NCI-H446 (cell line): ENCODE results near the gene CC2D2B.
"Not testable (repeated sequence)": the region's sequence is repeated elsewhere in the genome, so short reads cannot be mapped to it uniquely, and the experiment has no call there.

Experiments
- DNase-seq, 2 experiments: peaks; one replicate each; lab custom pipeline; 2025; lab: John Stamatoyannopoulos, UW

Gene CC2D2B

DNA sequence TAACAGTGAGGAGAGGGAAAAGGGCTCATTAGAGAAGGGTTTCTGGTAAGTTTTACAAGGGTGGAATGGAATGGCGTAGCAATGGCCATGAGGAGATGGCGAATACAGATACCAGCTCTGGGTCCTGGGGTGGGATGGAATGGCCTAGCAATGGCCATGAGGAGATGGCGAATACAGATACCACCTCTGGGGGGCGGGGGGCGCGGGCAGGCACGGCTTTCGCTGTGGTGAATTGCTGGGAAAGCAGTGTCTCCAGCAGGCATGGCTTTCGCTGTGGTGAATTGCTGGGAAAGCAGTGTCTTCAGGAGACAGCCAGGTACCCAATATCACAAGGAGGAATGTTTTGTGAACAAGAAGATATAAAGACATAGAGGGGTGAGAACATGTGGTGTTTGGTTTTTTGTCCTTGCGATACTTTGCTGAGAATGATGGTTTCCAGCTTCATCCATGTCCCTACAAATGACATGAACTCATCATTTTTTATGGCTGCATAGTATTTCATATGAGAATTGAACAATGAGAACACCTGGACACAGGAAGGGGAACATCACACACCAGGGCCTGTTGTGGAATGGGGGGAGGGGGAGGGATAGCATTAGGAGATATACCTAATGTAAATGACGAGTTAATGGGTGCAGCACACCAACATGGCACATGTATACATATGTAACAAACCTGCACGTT lies 1.7 kb upstream of the CC2D2B start:
- not testable (repeated sequence) for DNase-seq

DNA sequence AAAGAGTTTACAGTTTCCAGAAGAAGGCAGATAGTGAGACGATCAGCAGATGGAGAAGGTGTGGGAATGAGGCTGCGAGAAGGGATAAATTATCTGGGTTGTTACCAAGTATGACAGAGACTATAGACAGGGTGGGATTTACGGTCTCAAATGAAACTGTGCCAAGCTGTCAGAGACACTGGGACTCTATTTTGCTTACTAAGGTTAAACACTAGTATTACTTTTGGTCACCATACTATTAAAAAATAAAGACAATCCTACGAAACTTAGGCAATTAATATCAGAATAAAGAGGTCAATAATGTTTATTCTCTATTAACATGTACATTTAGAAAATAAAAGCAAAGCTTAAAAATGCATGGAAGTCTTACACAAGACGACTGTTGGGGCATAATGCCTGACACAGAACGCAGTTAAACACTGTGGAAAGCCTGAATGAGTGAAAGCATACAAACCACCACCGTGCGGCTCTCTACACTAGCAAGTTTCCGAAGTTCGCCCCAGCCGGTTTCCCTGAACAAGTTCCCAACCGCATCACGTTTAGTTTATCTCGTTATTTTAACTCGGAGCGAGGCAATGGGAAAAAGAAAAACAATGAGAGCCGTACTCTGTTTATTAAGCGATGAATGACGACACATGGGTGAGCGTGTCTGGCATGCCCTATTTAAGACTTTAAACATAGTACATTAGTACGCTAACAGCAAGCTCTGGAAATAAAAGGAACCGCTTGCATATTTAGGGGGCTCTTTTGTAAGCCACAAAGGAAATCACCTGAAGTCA lies 909 bp upstream of the CC2D2B start:
- DNase-seq: peak; percentile 1 to 22

DNA sequence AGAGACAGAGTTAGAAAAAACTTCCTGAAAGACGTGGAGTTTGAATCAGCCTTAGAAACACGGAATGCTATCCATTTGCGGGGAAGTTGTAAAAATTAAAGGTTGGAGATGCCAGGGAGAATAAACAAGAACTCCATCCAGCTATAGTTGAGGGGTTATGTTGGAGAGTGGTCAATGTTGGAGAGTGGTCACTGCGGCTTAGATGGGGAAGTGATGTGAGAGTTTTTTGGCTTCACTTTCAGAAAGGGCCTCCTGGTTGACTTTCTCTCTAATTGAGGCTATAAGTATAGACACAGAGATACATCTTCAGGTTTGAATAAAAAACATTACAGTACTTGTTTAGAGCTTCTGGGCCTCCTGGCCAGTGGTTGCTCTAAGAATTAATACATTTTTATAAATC lies 675 bp downstream of the CC2D2B start:
- no peak for DNase-seq

DNA sequence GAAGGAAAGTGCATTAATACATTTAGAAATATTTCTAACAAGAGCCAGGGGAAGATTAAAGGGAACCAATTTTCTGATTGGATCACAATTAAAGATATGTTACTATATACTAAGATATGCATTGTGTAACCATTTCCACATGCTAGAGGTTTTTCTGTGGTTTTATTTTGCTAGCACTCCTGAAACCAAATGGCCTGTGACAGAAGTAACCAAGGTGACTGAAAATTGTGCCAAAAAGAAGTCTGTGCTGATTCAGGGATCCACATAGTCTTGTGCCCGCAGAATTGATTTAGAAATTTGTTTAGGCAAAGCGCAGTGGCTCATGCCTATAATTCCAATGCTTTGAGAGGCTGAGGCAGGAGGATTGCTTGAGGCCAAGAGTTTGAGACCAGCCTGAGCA lies 1.8 kb downstream of the CC2D2B start:
- no peak for DNase-seq

DNA sequence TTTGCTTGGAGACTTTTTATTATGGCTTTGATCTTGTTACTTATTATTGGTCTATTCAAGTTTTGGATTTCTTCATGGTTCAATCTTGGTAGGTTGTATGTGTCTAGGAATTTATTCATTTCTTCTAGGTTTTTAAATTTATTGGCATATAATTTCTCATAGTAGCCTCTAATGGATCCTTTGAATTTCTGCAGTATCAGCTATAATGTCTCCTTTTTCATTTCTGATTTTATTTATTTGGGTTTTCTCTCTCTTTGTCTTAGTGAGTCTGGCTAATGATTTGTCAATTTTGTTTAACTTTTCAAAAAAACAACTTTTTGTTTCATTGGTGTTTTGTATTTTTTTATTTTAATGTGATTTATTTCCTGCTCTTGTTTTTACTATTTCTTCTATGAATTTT lies 8.3 kb downstream of the CC2D2B start:
- DNase-seq: not testable (repeated sequence)

DNA sequence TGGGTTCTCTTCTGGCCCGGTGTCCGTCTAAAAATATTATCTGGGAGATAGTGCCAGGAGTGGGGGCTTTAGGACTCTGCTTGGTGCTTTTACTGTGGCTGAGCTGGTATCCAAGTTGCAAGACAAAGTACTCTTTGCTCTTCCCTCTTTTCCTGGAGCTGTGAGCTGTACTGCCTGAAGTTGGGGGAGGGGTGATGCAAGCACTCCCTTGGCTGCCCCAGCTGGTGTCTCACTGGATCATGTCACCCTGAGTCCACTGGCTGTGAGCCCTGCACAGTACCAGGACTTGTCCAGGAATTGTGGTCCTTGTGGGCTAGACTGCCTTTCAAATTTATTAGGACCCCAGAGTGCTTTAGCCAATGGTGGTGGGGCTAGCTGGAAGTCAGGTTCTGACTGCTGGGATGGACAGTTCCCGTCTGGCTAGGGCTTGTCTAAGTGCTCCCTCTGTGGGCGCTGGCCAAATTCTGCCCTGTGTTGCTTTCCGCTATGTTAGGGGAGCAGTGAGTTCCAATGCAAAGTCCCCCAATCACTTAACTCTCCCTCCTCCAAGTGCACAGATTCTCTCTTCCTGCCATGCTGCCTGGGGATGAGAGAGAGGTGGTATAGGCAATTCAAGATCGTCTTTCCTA lies 13.1 kb downstream of the CC2D2B start:
- no peak for DNase-seq

DNA sequence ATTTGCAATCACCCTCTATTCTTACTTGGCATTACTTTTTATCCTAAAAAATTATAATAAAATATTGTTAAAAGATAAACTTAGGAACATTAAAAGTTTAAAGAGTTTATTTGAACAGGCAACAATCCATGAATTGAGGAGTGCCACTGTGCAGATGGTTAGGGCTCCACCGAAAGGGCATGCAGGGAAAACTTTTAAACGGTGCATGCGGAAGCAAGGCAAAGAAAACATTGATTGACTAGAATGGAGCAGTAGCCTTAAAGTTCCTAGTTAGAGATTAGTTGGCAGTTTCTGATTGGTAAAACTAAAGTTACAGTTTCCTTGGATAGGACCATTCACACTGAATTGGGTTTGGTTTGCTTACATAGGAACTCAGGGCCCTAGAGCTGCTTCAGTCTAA lies 17.3 kb downstream of the CC2D2B start:
- no peak for DNase-seq

DNA sequence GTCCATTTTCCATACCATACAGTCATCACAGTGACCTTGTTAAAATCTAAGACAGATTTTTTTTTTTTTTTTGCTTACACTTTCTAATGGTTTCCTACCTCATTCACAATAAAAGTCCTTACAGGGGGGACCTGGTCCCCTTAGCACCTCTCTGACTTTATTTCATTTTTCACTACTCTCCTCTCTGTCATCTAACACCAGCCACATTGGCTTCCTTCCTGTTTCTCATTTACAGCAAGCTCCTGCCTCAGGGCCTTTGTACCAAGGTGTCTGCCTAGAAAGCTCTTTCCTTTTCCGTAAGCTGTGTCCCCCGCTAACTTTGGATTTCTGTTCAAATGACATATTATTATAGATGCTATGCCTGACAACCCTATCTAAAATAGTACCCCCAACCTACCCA lies 27.7 kb downstream of the CC2D2B start:
- DNase-seq: no peak

DNA sequence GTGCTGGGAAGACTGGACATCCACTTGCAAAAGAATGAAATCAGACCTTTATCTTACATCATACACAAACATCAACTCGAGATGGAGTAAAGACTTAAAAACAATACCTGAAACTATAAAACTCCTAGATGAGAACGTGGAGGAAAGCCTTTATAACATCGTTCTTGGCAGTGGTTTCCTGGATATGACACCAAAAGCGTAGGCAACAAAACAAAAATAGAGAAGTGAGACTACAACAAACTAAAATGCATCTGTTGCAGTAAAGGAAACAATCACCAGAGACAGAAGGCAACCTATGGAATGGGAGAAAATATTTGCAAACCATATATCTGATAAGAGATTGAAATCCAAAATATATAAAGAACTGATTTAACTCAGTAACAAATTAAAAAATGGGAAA lies 33.3 kb downstream of the CC2D2B start:
- no peak for DNase-seq

DNA sequence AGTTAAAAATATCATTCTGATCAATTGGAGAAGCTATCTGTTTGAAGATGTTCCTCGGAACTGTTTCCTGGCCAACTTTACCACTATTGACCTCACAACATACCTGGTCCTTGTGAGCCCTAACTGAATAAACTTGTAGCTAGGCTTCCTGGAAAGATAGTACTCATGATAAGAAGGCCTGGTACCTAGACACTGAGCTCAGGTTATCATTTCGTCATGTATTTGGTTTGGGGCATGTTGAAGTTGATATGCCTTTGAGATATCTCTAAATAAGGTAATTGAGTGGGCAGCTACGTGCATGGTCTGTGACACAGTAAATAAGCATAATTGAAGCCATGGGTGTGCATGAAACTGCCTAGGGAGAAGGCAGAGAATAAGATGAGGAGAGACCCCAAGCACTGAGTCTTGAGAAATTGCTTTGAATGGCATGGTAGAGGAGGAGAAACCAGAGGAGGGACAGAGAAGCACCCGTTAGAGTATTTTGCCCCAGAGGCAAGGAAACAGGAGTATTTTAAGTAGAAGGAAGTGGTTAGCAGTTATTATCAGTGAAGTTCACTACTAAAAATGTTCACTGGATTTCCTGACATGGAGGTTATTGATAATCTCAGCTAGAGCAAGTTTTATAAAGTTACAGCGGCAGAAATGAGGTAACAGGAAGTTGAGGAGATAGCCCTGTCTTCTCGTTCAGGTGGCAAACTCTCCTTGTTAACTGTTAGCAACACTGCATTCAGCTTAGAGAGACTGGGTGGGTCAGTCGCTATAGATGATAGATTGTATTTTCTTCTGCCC lies 55.6 kb downstream of the CC2D2B start:
- no peak for DNase-seq

DNA sequence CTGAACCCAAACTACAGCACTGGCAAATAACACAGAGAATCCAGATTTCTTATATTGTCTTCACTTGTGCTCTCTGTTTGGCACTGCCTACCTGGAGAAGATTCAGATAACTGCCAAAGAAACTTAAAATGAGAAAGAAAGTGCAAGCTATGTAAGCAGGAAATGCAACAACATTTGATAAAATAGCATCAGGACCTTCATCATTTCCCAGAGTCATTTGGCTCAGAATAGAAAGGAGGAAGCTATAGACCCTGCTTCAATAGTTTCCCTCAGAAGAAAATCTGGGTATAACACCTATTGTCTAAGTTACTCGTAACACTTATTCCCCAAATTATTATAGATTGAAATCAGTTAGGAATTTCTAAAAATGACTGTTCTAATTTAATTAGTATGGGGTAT lies 56.2 kb downstream of the CC2D2B start:
- no peak for DNase-seq

DNA sequence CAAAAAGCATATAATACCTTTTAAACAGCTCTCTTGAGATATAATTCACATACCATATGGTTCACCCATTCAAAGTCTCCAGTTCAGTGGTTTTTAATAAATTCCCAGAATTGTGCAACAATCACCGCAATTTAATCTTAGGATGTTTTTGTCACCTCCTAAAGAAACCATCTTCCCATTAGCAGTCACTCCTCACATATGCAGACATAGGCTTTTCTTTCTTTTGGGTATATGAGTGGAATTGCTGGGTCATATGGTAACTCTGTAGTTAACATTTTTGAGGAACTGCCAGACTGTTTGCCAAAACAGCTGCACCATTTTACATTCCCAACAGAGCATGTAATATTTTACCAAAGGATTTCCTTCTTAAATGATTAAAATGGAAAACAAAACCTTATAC lies 57.0 kb downstream of the CC2D2B start:
- no peak for DNase-seq

DNA sequence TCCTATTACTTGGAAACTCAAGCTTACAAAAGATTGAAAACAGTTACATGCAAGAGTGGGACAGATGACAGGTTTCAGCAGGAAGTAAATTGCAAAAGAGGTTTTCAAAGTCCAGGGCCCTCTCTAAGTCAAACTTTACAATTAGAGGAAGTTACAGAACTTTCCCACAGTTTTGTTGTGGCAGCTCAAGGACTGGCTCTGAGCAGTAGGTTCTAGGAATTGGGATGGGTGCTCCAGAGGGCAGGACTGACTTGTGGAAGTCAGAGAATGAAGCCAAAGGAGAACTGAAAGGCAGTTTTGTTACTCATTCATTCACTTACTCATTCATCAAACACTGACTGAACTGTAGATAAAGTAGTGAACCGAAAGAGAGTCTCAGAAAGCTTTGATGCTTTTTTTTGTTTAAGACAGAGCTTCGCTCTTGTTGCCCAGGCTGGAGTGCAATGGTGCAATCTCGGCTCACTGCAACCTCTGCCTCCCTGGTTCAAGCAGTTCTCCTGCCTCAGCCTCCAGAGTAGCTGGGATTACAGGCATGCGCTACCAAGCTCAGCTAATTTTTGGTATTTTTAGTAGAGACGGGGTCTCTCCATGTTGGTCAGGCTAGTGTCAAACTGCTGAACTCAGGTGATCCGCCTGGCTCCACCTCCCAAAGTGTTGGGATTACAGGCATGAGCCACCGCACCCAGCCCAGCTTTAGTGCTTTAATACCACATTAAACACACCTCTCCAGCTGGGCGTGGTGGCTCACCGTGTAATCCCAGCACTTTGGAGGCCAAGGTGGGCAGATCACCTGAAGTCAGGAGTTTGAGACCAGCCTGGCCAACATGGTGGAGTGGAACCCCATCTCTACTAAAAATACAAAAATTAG lies 68.8 kb downstream of the CC2D2B start:
- no peak for DNase-seq

DNA sequence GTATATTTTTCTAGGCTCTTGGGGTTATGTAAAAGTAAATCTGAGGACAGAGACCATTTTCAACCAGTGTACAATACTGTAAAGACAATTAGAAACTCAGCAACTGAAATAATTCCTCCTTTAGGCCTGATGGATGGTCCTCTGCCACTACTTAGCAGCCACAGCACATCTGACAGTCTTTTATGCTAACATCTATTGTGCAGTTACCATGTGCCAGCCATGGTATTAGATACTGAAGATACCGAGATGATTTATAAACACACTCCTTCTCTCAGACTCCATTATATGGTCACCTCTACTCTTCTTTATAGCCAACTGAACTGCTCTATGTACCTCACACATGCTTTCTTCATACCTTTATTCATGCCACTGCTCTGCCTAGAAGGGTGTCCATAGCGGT lies 74.4 kb downstream of the CC2D2B start:
- no peak for DNase-seq

DNA sequence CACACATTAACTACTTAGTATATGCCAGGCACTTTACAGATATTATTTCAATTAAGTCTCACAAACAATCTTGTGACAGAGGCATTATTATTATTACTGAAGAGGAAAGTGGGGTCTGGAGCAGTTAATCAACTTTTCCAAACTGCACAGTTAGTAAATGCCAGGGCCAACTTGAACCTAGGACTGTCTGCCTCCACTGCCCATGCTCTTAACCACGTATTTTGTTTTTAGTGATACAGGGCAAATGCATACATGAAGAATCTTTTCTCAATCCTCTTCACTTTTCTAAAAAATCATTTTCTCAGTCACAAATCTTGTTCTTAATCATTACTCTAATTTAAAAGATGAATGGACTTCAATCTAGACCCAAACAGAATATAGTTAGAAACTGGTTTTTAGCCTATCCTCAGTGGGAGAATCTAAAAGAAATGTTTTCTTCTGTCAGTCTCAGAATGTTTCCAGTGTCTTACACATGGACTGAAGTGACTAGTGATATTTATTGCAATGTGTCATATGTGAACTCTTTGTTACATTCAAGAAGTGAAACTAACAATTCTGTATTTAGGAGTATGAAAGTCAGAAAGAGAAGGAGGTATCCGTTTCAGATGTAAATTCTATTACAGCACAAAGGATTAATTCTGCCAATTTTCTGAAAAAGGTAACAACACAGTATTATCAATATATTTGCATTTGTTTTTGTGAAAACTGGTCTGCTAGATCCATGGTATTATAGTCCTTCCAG lies 80.1 kb downstream of the CC2D2B start:
- DNase-seq: no peak

DNA sequence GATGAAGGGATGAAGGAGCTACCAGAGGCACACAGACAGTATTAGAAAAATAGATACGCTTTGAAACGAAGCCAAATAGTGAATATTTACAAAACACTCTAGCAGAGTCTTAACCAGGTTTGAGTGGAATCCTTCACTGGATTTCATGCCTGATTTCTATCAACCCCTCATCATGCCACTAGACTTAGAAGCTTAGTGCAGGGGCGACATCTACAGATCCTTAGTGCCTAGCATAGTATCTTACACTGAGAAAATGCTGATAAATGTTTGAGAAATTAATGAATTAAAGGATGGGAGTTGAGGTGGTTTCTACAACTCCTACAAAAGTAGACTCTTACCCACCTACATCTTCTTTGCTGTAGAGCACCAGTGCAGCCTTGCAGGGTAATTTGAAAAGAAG lies 80.9 kb downstream of the CC2D2B start:
- no peak for DNase-seq

DNA sequence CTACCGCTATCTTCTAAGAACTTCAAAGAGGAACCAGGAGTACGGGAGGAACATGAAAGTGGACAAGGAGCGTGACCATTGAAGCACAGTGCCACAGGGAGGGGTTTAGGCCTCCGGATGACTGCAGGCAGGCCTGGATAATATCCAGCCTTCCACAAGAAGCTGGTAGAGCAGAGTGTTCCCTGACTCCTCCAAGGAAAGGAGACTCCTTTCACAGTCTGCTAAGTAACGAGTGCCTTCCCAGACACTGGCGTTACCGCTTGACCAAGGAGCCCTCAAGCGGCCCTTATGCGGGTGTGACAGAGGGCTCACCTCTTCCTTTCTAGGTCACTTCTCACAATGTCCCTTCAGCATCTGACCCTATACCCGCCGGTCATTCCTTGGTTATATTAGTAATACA lies 86.6 kb downstream of the CC2D2B start:
- not testable (repeated sequence) for DNase-seq

DNA sequence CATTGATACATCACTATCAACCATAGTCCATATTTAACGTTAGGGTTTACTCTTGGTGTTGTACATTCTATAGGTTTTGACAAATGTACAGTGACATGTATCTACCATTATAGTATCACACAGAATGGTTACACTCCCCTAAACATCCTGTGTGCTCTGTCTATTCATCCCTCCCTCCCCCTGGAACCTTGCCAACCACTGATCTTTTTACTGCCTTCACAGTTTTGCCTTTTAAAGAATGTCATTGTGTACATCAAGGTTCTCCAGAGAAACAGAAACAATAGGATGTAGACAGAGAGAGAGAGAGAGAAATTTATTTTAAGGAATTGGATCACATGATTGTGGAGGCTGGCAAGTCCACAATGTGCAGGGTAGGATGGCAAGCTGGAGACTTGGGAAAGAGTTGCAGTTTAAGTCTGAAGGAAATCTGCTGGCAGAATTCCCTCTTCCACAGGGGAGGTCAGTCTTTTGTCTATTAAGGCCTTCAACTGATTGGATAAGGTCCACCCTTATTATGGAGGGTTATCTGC lies 90.5 kb downstream of the CC2D2B start:
- DNase-seq: no peak

DNA sequence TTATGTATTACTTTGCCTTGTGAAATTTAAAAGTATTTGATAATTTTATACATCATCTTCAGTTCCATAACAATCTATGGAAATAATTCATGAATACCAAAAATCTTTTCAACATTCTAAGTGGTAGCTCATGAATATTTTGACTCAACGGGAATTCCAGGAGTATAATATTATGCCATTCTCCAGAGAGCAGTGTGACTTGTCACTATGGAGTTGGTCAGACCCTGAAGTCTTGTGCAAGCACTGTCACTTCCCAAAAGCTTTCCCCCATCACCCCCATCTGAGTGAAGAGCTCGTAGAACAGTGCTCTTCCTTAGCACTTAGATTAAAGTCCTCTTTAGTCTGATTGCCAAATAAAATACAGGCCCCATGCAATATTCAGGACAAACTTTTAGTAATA lies 106.2 kb downstream of the CC2D2B start:
- no peak for DNase-seq

DNA sequence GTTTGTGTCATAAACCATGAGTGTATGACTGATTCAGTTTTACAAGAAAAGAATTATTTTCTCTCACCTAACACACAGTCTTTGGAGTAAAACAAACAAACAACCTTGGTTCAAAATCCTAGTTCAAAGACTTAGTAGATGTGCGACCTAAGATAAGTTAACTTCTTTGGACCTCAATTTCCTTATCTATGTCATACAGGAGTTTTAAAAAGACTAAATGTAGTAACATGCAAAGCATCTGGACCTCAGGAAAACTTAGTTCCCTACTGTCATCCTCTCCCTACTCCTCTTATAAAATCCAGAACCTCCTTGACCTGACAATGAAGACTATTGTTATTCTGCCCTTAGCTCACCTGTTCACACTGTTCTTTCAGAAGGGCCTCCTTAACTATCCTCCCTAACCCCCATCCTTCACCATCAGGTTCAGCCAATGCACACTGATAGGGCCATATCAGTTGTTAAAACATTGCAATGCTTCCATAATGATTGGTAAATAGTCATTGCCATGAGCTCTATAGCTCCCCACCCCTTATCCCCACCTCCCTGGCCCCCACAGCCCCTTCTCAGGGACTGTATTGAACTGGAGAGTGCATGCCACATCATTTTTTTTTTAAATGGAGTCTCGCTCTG lies 106.8 kb downstream of the CC2D2B start:
- no peak for DNase-seq
